K562 (cell line): ENCODE measurements around the gene NMNAT1. TPM values are rescaled to one million over a fixed set of nuclear protein-coding genes. Genes with fewer than 3 reads are reported as not detected.

Source experiments
- ATAC-seq: fragments of 200-7000 bp; cut with Tn5 transposase; 3 replicates; pipeline ENCODE4 v1.9.1; 2020; ENCODE audit warnings: moderate library complexity
- BruUV-seq: library from RNA; stranded (reverse); fragments of 400-500 nt; replicated peaks from 2 replicates; lab custom pipeline; 2021; lab: Mats Ljungman, UMichigan
- CTCF ChIA-PET: fragments of 300-600 bp; formaldehyde crosslinking; extraction: SDS; loops from one replicate; lab custom pipeline; 2021; ENCODE audit warnings: low intra/inter-chr PET ratio; lab: Yijun Ruan, JAX
- POLR2A ChIA-PET: fragments of 300-600, 350-650 bp; sonication (Branson Sonifier 250); formaldehyde crosslinking; extraction: SDS; loops from one replicate; lab custom pipeline; 2021; ENCODE audit warnings: antibody characterized with exemption, inconsistent platforms; lab: Yijun Ruan, JAX
- DNase-seq, 4 experiments: peaks; one replicate each; pipeline versions ENCODE4 v3.0.0 to v3.0.0-alpha.2; 2011 to 2018; ENCODE audit warnings: low spot score in 3 of 4, mixed read lengths in 3 of 4; ENCODE audit errors: extremely low read depth in 1 of 4
- FAIRE-seq: peaks from 2 replicates; lab custom pipeline; 2011; peaks lifted over from hg19 to GRCh38; lab: Jason Lieb, UNC
- H2AFZ ChIP-seq: 2 replicates; pipeline ENCODE4 v1.6.0; 2011; ENCODE audit warnings: low read depth, low read length, control low read depth, inconsistent platforms
- H3K27ac ChIP-seq: fragments of 200-600 bp; 3 replicates; pipeline ENCODE4 v1.8.0; 2011; ENCODE audit warnings: low read depth, mild to moderate bottlenecking, control low read depth, inconsistent platforms, low read length, moderate library complexity, mixed read lengths; ENCODE audit errors: extremely low read depth
- H3K27me3 ChIP-seq, 2 experiments: fragments of 300-600 bp in 1 of 2; 2 replicates in 1 of 2; 3 replicates in 1 of 2; pipeline versions ENCODE4 v1.6.0 to v1.8.0; 2011; ENCODE audit warnings: inconsistent platforms in 2 of 2, low read length in 2 of 2, mild to moderate bottlenecking in 1 of 2, mixed read lengths in 1 of 2, moderate library complexity in 1 of 2; ENCODE audit not compliant: control insufficient read depth in 2 of 2, insufficient read depth in 2 of 2
- H3K36me3 ChIP-seq: fragments of 300-600 bp; 3 replicates; pipeline ENCODE4 v1.8.0; 2011; ENCODE audit warnings: mild to moderate bottlenecking, low read length, inconsistent platforms; ENCODE audit not compliant: control insufficient read depth, insufficient read depth
- H3K4me1 ChIP-seq, 2 experiments: fragments of 200-600 bp in 1 of 2; replicated peaks in 1 of 2; 2 replicates in 1 of 2; 3 replicates in 1 of 2; pipeline versions ENCODE4 v1.5.1 to v1.8.0; 2011; ENCODE audit warnings: inconsistent platforms in 2 of 2, low read length in 2 of 2, mild to moderate bottlenecking in 1 of 2, mixed read lengths in 1 of 2, moderate library complexity in 1 of 2; ENCODE audit not compliant: control insufficient read depth in 2 of 2, insufficient read depth in 2 of 2
- H3K4me2 ChIP-seq: 2 replicates; pipeline ENCODE4 v1.6.1; 2011; ENCODE audit warnings: low read length, control low read depth, inconsistent platforms, mixed read lengths; ENCODE audit not compliant: insufficient read depth
- H3K4me3 ChIP-seq: fragments of 200-600 bp; sonication (generic), shearing (Covaris generic); 2 replicates; pipeline ENCODE4 v1.5.1; 2016; ENCODE audit warnings: control low read depth, inconsistent platforms
- H3K79me2 ChIP-seq: fragments of 200-600 bp; 3 replicates; pipeline ENCODE4 v1.8.0; 2011; ENCODE audit warnings: low read length, inconsistent platforms; ENCODE audit not compliant: control insufficient read depth, insufficient read depth
- H3K9ac ChIP-seq, 2 experiments: 2 replicates each; pipeline versions ENCODE4 v1.6.0 to v1.6.1; 2011; ENCODE audit warnings: low read depth in 2 of 2, low read length in 2 of 2, control low read depth in 1 of 2, inconsistent platforms in 1 of 2, mild to moderate bottlenecking in 1 of 2, mixed read lengths in 1 of 2; ENCODE audit not compliant: insufficient read depth in 1 of 2
- H3K9me1 ChIP-seq: one replicate; pipeline ENCODE4 v1.6.0; 2011; ENCODE audit warnings: inconsistent platforms, mild to moderate bottlenecking, low read length, moderate library complexity; ENCODE audit not compliant: control insufficient read depth, insufficient read depth
- H3K9me3 ChIP-seq: replicated peaks from 2 replicates; pipeline ENCODE4 v1.5.1; 2011; ENCODE audit warnings: low read depth, low read length, inconsistent platforms; ENCODE audit not compliant: control insufficient read depth, insufficient read depth
- H4K20me1 ChIP-seq: replicated peaks from 2 replicates; pipeline ENCODE4 v1.6.1; 2011; ENCODE audit warnings: low read length, inconsistent platforms, mixed read lengths; ENCODE audit not compliant: control insufficient read depth, insufficient read depth
- GTF2E2 ChIP-seq: fragments of 200-800 bp; sonication (Bioruptor generic); IDR thresholded peaks from 2 replicates; pipeline ENCODE4 v1.6.1; 2016; ENCODE audit warnings: missing genetic modification characterization, missing compliant biosample characterization
- SIN3B ChIP-seq: fragments of 450-650 bp; IDR thresholded peaks from 2 replicates; pipeline ENCODE4 v1.6.1; 2017; ENCODE audit warnings: low read depth, mild to moderate bottlenecking, moderate library complexity
- SMC3 ChIP-seq: conservative IDR thresholded peaks from 2 replicates; pipeline ENCODE4 v1.6.1; 2011; ENCODE audit warnings: low read depth, low read length, improper control_type of control experiment; ENCODE audit not compliant: insufficient read depth
- ZFX ChIP-seq: sonication (generic); formaldehyde crosslinking; IDR thresholded peaks from 2 replicates; pipeline ENCODE4 v1.8.0; 2022; ENCODE audit warnings: mild to moderate bottlenecking, missing genetic modification reagents, moderate library complexity
- ZNF282 ChIP-seq: sonication (generic); formaldehyde crosslinking; IDR thresholded peaks from 2 replicates; pipeline ENCODE4 v1.8.1; 2023; ENCODE audit warnings: missing genetic modification reagents
- ZNF740 ChIP-seq, 3 experiments: fragments of 200-800 bp in 1 of 3; sonication (Bioruptor generic) in 1 of 3; sonication (generic) in 1 of 3; formaldehyde crosslinking in 1 of 3; IDR thresholded peaks; 2 replicates each; pipeline versions ENCODE4 v1.6.1 to v1.8.0; 2016 to 2022; ENCODE audit warnings: mild to moderate bottlenecking in 2 of 3, missing compliant biosample characterization in 2 of 3, missing genetic modification characterization in 2 of 3, missing genetic modification reagents in 1 of 3
- WGBS: fragments of 100-300 bp; shearing (Covaris generic); methylation state at CpG from one replicate; pipeline ENCODE4 v1.1.6; 2016; ENCODE audit warnings: low coverage, mixed read lengths; ENCODE audit not compliant: insufficient coverage; ENCODE audit errors: missing lambda C conversion rate; 5-methylcytosine and 5-hydroxymethylcytosine counted together
- in situ Hi-C: fragments of 300-500 bp; cut with MboI; formaldehyde crosslinking; loops from 4 replicates; pipeline ENCODE4 v1.15.0; 2018; ENCODE audit warnings: inconsistent platforms, mixed read lengths
- intact Hi-C: fragments of 100-400 bp; cut with micrococcal nuclease; formaldehyde crosslinking; loops from 2 replicates; pipeline ENCODE4 v1.14.2; 2022
- polyA plus RNA-seq, 8 experiments: library from polyadenylated mRNA; depleted of rRNA in 4 of 8; stranded (reverse) in 5 of 8; unstranded in 3 of 8; fragments of >200 nt; fragmentation: Nextera tagmentation in 2 of 8; fragmentation: Illumina TruSeq in 1 of 8; extraction: Ambion mirVana in 2 of 8; extraction: Trizol in 1 of 8; gene quantifications; 2 replicates each; pipeline versions ENCODE4 v1.2.1 to v1.2.3, GENCODE V29; 2011 to 2014; ENCODE audit warnings: inconsistent platforms in 1 of 8, missing spikeins in 1 of 8
- total RNA-seq, 7 experiments: library from RNA; depleted of rRNA in 6 of 7; stranded (reverse); fragments of >200 nt in 6 of 7; fragmentation: Illumina TruSeq in 2 of 7; extraction: Trizol in 2 of 7; gene quantifications; 2 replicates each; pipeline versions ENCODE4 v1.2.1 to v1.2.3, GENCODE V29; 2011 to 2021; ENCODE audit warnings: low replicate concordance in 1 of 7

Gene NMNAT1
- total and polyA plus RNA-seq, 9 of the 15 experiments (the other 6 are each of a cell fraction or from before 2014, with no cell fraction given), result 5.1 to 14.6 (median 12.1) TPM

- Histone ChIP-seq H3K9me1 (peaks cover 3% of the 10 kb centered on the region), H3K9ac (0 out of 4 replicates have a peak overlapping the region, but pooled peaks of 1 of the 2 experiments have one; percentile 65), H3K4me1 (peaks cover 19 to 28% of the 10 kb centered on the region in 2 experiments; a peak in 4 of 5 replicates), H3K36me3 (no peaks in the 10 kb centered on the region), H3K4me2 (peak overlapping the region; percentile 17; the same call in 1 of the 2 replicates), H3K27me3 (no peaks in the 10 kb centered on the region), H3K9me3 (no peaks in the 10 kb centered on the region), H3K4me3 (no peak overlapping the region), H3K27ac (no peak overlapping the region), H4K20me1 (peaks cover 7% of the 10 kb centered on the region; the same call in 1 of the 2 replicates), H2AFZ (no peak overlapping the region), H3K79me2 (0 out of 3 replicates have a peak, but pooled peaks cover 2% of the 10 kb centered on the region)
- ATAC-seq (no peak), DNase-seq (no peak), FAIRE-seq (no peak)
- intact Hi-C loops, result no loop called here
- BruUV-seq, result no TSS peak
- CTCF ChIA-PET, result no interaction called here
- WGBS, result 81% methylated on average over 6 of the region's 6 CpGs
- TF ChIP-seq GTF2E2 (tag) (no peak), SMC3 (no peak), SIN3B (no peak)
- TF ChIP-seq, all 486 proteins: peak for 0
- POLR2A ChIA-PET, result interaction anchor here (0.6 to 2.0 kb wide), 6 partner anchors 8 to 1035 kb away, joined by 3 to 5 read pairs (median 3); partner anchors contain the start of gene CTNNBIP1
- in situ Hi-C loops, result no loop called here
These were observed 41.2 kb upstream of the NMNAT1 start for GRCh38 chr1:9902060-9902452.

GRCh38 chr1:9903801-9904527 lies 39.3 kb upstream of the NMNAT1 start:
- CTCF ChIA-PET, result no interaction called here
- intact Hi-C loops, result no loop called here

More at GRCh38 chr1:9903801-9904527, 39.3 kb upstream of the NMNAT1 start:
- no TSS peak for BruUV-seq
- ATAC-seq (no peak), FAIRE-seq (no peak), DNase-seq (no peak)
- H3K4me1 ChIP-seq, result peaks cover 23 to 33% of the 10 kb centered on the region in 2 experiments; a peak in 4 of 5 replicates
- WGBS, result 58% methylated on average over 9 of the region's 9 CpGs
- POLR2A ChIA-PET, result interaction anchor here (0.6 to 1.3 kb wide), 5 partner anchors 11 to 92 kb away, joined by 3 to 5 read pairs (median 3); partner anchors contain the start of gene NMNAT1
- H4K20me1 ChIP-seq, result peaks cover 7% of the 10 kb centered on the region; the same call in 1 of the 2 replicates
- H3K9me1 ChIP-seq, result peaks cover 3% of the 10 kb centered on the region
- no peaks in the 10 kb centered on the region for H3K9me3 ChIP-seq
- H2AFZ ChIP-seq, result no peak overlapping the region
- H3K36me3 ChIP-seq, result no peaks in the 10 kb centered on the region
- H3K9ac ChIP-seq, result no peak overlapping the region
- no peak overlapping the region for H3K4me3 ChIP-seq
- H3K4me2 ChIP-seq, result no peak overlapping the region
- in situ Hi-C loops, result no loop called here
- H3K27me3 ChIP-seq, result no peaks in the 10 kb centered on the region
- H3K27ac ChIP-seq, result no peak overlapping the region
- no peak for TF ChIP-seq ZNF282
- TF ChIP-seq ZNF740 (CRISPR knock-in tag; IDR thresholded peaks at IDR 0.05), result 0 out of 2 replicates have a peak, but pooled peaks have one; percentile 27
- no peak for TF ChIP-seq ZNF740 (tag; IDR thresholded peaks at IDR 0.05)
- no peak for TF ChIP-seq ZFX (CRISPR knock-in tag)
- TF ChIP-seq, all 486 proteins: peak for 1
- H3K79me2 ChIP-seq, result peaks cover 5% of the 10 kb centered on the region; the same call in 2 of the 3 replicates
